ENCODE measurements around the gene FBH1. TPM values are rescaled to one million over a fixed set of nuclear protein-coding genes. Genes with fewer than 3 reads are reported as not detected.
A peak's percentile ranks its signal among the peaks of the same experiment; 100 is the strongest.

FBH1 gene
- total and polyA plus RNA-seq, 12 donors: 57.8 to 134 (median 76.0) TPM

GRCh38 chr10:5919568-5919967, 29.5 kb downstream of the FBH1 start:
- Histone ChIP-seq H3K36me3 (peaks cover 3 to 100% (median 91%) of the 10 kb centered on the region in 9 donors), H3K4me1 (no peaks in the 10 kb centered on the region), H3K27ac (no peak overlapping the region), H3K4me3 (no peak overlapping the region), H3K27me3 (no peaks in the 10 kb centered on the region), H3K9me3 (no peaks in the 10 kb centered on the region)
- 96 to 97% methylated on average over 7 of the region's 7 CpGs for WGBS, 2 donors
- DNase-seq (no peak), ATAC-seq (no peak)
- intact Hi-C loops (cut with DNase I): no loop called here
- TF ChIP-seq CTCF (IDR thresholded peaks at IDR 0.05): no peak

GRCh38 chr10:5921746-5922145, 31.7 kb downstream of the FBH1 start:
- 86 to 88% methylated on average over 5 of the region's 5 CpGs for WGBS, 2 donors
- DNase-seq (no peak), ATAC-seq (no peak)
- Histone ChIP-seq H3K4me3 (no peak overlapping the region), H3K4me1 (no peaks in the 10 kb centered on the region), H3K36me3 (peaks cover 0 to 100% (median 93%) of the 10 kb centered on the region in 9 donors), H3K27me3 (no peaks in the 10 kb centered on the region), H3K9me3 (no peaks in the 10 kb centered on the region), H3K27ac (no peak overlapping the region)
- intact Hi-C loops (cut with DNase I): no loop called here
- TF ChIP-seq CTCF (IDR thresholded peaks at IDR 0.05): no peak

- no peak for TF ChIP-seq CTCF (IDR thresholded peaks at IDR 0.05)
- no peaks in the 10 kb centered on the region for H3K27me3 ChIP-seq
- H3K9me3 ChIP-seq: no peaks in the 10 kb centered on the region
- 87% methylated on average over 10 of the region's 10 CpGs for WGBS, 2 donors
- ATAC-seq (peak in 1 of 8 donors; percentile 58), DNase-seq (no peak)
- no peak overlapping the region for H3K27ac ChIP-seq
- H3K4me3 ChIP-seq: no peak overlapping the region
- no peaks in the 10 kb centered on the region for H3K4me1 ChIP-seq
- H3K36me3 ChIP-seq: peaks cover 0 to 100% (median 86%) of the 10 kb centered on the region in 9 donors
- intact Hi-C loops (cut with DNase I): no loop called here
Observed at GRCh38 chr10:5924889-5925288, 34.8 kb downstream of the FBH1 start.

GRCh38 chr10:5927306-5927705, 37.3 kb downstream of the FBH1 start:
- Histone ChIP-seq H3K36me3 (peaks cover 0 to 100% (median 87%) of the 10 kb centered on the region in 9 donors), H3K4me1 (no peaks in the 10 kb centered on the region), H3K27ac (peak overlapping the region in 1 of 10 donors; percentile 6), H3K9me3 (no peaks in the 10 kb centered on the region), H3K27me3 (no peaks in the 10 kb centered on the region), H3K4me3 (no peak overlapping the region)
- ATAC-seq (no peak), DNase-seq (no peak)
- TF ChIP-seq CTCF (IDR thresholded peaks at IDR 0.05): no peak
- intact Hi-C loops (cut with DNase I): no loop called here
- WGBS, 2 donors: 82 to 90% methylated on average over 8 of the region's 8 CpGs
